ENCODE results near the gene TLDC2.

Gene TLDC2

GRCh38 chr20:36850759-36851158 lies 25.2 kb upstream of the TLDC2 start:
- no peak for DNase-seq

- DNase-seq: no peak
These were observed 24.4 kb upstream of the TLDC2 start for GRCh38 chr20:36851490-36851889.

- DNase-seq: no peak
These were observed 23.8 kb upstream of the TLDC2 start for GRCh38 chr20:36852187-36852586.

- DNase-seq: no peak
These were observed 21.3 kb upstream of the TLDC2 start for GRCh38 chr20:36854348-36855240.

- DNase-seq: no peak
These were observed 20.7 kb upstream of the TLDC2 start for GRCh38 chr20:36855241-36855657.

- DNase-seq: no peak
These were observed 19.7 kb upstream of the TLDC2 start for GRCh38 chr20:36856195-36856594.

- peak; percentile 54 for DNase-seq
These were observed 19.0 kb upstream of the TLDC2 start for GRCh38 chr20:36856691-36857635.

GRCh38 chr20:36859282-36859555 lies 16.7 kb upstream of the TLDC2 start:
- no peak for DNase-seq

GRCh38 chr20:36859700-36860330 lies 16.1 kb upstream of the TLDC2 start:
- no peak for DNase-seq

- DNase-seq: no peak
These were observed 15.6 kb upstream of the TLDC2 start for GRCh38 chr20:36860339-36860738.

GRCh38 chr20:36860811-36861624 lies 14.9 kb upstream of the TLDC2 start:
- no peak for DNase-seq

GRCh38 chr20:36861625-36861874 lies 14.4 kb upstream of the TLDC2 start:
- no peak for DNase-seq

- DNase-seq: peak; percentile 88
These were observed 13.8 kb upstream of the TLDC2 start for GRCh38 chr20:36861875-36862801.

GRCh38 chr20:36862857-36863668 lies 12.9 kb upstream of the TLDC2 start:
- DNase-seq: no peak

GRCh38 chr20:36865076-36865860 lies 10.7 kb upstream of the TLDC2 start:
- no peak for DNase-seq

GRCh38 chr20:36865861-36866149 lies 10.1 kb upstream of the TLDC2 start:
- DNase-seq: no peak

- DNase-seq: no peak
These were observed 9.8 kb upstream of the TLDC2 start for GRCh38 chr20:36866164-36866563.

- DNase-seq: no peak
These were observed 9.1 kb upstream of the TLDC2 start for GRCh38 chr20:36866681-36867495.
